NB4 (cell line): ENCODE results near the gene RAB40C.

ENCODE experiments used
- POLR2A ChIP-seq: IDR thresholded peaks from 2 replicates; pipeline ENCODE4 v1.6.1; 2011; ENCODE audit warnings: mild to moderate bottlenecking; ENCODE audit not compliant: insufficient read length; ENCODE audit errors: extremely low read depth
- TF ChIP-seq, protein P1 (sequence below): IDR thresholded peaks from one replicate; pipeline ENCODE4 v1.5.1; 2012; ENCODE audit warnings: low read depth, low read length
- TF ChIP-seq, protein P2 (sequence below): IDR thresholded peaks from 2 replicates; pipeline ENCODE4 v1.6.1; 2011; ENCODE audit warnings: low read depth, low read length

DNA sequence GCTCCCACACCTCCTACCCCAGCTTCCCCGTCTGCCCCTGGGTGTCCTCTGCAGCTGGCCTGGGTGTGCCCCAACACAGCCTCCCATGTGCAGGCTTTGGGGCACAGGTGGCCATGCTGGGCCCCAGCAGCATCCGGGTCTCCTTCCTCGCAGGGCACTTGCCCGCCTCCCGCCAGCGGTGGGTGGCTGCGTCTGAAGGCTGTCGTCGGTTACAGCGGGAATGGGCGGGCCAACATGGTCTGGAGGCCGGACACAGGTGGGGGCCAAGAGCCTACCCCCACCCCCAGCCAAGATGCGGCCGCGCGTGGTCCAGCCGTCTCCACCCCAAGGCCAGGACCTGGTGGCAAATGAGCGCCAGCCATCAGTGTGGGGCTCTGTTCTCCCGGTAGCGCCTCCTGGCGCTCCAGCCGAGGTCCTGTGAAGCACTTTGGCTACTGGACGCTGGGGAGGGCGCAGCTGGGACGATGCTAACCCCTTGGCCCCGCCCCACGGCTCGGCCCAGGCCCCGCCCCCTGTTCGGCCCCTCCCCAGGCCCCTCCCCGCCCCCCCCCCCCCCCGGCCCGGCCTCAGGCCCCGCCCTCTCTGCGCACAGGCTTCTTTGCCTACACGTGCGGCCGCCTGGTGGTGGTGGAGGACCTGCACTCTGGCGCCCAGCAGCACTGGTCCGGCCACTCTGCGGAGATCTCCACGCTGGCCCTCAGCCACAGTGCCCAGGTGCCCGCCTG, 70.8 kb downstream of the RAB40C start:
- TF ChIP-seq, protein P1, sequence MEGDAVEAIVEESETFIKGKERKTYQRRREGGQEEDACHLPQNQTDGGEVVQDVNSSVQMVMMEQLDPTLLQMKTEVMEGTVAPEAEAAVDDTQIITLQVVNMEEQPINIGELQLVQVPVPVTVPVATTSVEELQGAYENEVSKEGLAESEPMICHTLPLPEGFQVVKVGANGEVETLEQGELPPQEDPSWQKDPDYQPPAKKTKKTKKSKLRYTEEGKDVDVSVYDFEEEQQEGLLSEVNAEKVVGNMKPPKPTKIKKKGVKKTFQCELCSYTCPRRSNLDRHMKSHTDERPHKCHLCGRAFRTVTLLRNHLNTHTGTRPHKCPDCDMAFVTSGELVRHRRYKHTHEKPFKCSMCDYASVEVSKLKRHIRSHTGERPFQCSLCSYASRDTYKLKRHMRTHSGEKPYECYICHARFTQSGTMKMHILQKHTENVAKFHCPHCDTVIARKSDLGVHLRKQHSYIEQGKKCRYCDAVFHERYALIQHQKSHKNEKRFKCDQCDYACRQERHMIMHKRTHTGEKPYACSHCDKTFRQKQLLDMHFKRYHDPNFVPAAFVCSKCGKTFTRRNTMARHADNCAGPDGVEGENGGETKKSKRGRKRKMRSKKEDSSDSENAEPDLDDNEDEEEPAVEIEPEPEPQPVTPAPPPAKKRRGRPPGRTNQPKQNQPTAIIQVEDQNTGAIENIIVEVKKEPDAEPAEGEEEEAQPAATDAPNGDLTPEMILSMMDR, result no peak
- TF ChIP-seq POLR2A, result no peak
- TF ChIP-seq, protein P2, sequence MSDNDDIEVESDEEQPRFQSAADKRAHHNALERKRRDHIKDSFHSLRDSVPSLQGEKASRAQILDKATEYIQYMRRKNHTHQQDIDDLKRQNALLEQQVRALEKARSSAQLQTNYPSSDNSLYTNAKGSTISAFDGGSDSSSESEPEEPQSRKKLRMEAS, result no peak
